Stimulated activated CD8-positive, alpha-beta memory T cell treated with anti-CD3 and anti-CD28 coated beads, Interleukin-15, amount 100 ng/mL, for 1 hour (primary cell): ENCODE measurements around the gene GJB2.

Experiments used
- DNase-seq: peaks from one replicate; pipeline ENCODE4 v3.0.0-alpha.2; 2020; ENCODE audit warnings: low read depth

The GJB2 gene

GRCh38 chr13:20141238-20142022 lies 51.3 kb downstream of the GJB2 start:
- DNase-seq, result no peak

GRCh38 chr13:20140487-20140886 lies 52.3 kb downstream of the GJB2 start:
- DNase-seq, result no peak

- DNase-seq, result no peak
Observed at GRCh38 chr13:20137875-20138274, 54.9 kb downstream of the GJB2 start.
